ENCODE results near the gene USP36.

DNA sequence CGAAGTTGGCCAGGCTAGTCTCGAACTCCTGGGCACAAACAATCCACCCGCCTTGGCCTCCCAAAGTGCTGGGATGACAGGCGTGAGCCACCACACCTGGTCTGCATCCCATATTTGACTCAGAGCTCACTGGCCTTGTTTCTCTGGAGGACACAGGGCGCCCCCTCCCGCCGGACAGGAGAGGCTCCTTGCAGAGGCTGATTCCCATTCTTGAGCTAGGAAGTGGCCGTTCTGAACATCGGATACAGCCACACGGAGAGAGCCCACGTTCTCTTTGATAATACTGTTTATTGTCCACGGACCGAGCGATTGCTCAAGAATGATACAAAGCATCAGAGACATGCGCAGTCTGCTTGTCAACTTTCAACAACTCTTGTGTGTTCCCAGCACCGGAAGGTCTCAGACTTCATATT, 12.1 kb upstream of the USP36 start:
- TF ChIP-seq, protein P1, sequence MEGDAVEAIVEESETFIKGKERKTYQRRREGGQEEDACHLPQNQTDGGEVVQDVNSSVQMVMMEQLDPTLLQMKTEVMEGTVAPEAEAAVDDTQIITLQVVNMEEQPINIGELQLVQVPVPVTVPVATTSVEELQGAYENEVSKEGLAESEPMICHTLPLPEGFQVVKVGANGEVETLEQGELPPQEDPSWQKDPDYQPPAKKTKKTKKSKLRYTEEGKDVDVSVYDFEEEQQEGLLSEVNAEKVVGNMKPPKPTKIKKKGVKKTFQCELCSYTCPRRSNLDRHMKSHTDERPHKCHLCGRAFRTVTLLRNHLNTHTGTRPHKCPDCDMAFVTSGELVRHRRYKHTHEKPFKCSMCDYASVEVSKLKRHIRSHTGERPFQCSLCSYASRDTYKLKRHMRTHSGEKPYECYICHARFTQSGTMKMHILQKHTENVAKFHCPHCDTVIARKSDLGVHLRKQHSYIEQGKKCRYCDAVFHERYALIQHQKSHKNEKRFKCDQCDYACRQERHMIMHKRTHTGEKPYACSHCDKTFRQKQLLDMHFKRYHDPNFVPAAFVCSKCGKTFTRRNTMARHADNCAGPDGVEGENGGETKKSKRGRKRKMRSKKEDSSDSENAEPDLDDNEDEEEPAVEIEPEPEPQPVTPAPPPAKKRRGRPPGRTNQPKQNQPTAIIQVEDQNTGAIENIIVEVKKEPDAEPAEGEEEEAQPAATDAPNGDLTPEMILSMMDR (IDR thresholded peaks at IDR 0.05), result peak; percentile 64
- no peak for TF ChIP-seq ZFX (IDR thresholded peaks at IDR 0.05; ENCODE audit: borderline replicate concordance)

Data from 22Rv1 (cell line).